ENCODE measurements around the gene TMEM121.

- no peak for TF ChIP-seq POLR2A (IDR thresholded peaks at IDR 0.05)
- no peak for TF ChIP-seq CTCF (IDR thresholded peaks at IDR 0.05)
Observed at GRCh38 chr14:105476831-105477659, 49.3 kb upstream of the TMEM121 start.
